Right lobe of liver (tissue), 6 donors: Measurements from ENCODE around the gene KIF19. TPM values are rescaled to one million over a fixed set of nuclear protein-coding genes. Genes with fewer than 3 reads are reported as not detected.

Source experiments
- ATAC-seq, 4 donors: fragments of 200-7000 bp; cut with Tn5 transposase; one replicate each; pipeline ENCODE4 v1.9.1; 2020; ENCODE audit warnings: mild to moderate bottlenecking in 4 of 4, moderate library complexity in 4 of 4
- DNase-seq, 3 donors: peaks; one replicate each; pipeline ENCODE4 v3.0.0-alpha.2; 2020
- H3K27ac ChIP-seq, 3 donors: fragments of 200-600 bp; one replicate each; pipeline ENCODE4 v1.8.0; 2022
- H3K27me3 ChIP-seq, 2 donors: fragments of 200-600 bp; one replicate each; pipeline ENCODE4 v1.8.0; 2022
- H3K36me3 ChIP-seq, 4 donors: fragments of 200-600 bp; sonication (generic) in 1 of 4; one replicate each; pipeline versions ENCODE4 v1.5.1 to v1.8.0; 2017 to 2022; ENCODE audit warnings: control low read depth in 1 of 4
- H3K4me1 ChIP-seq, 4 donors: fragments of 200-600 bp; sonication (generic) in 1 of 4; one replicate each; pipeline versions ENCODE4 v1.5.1 to v1.8.0; 2017 to 2022; ENCODE audit warnings: control low read depth in 1 of 4
- H3K4me3 ChIP-seq, 3 donors: fragments of 200-600 bp; one replicate each; pipeline ENCODE4 v1.8.0; 2022
- H3K9me3 ChIP-seq, 4 donors: fragments of 200-600 bp; sonication (generic) in 1 of 4; one replicate each; pipeline versions ENCODE4 v1.5.1 to v1.8.0; 2017 to 2022; ENCODE audit warnings: control low read depth in 1 of 4
- CTCF ChIP-seq, 4 donors: fragments of 200-600 bp in 3 of 4; fragments of 450-650 bp in 1 of 4; IDR thresholded peaks; one replicate each; pipeline versions ENCODE4 v1.5.1 to v1.8.0; 2016 to 2022; ENCODE audit warnings: antibody characterized with exemption in 4 of 4, mild to moderate bottlenecking in 2 of 4
- POLR2A ChIP-seq: fragments of 450-650 bp; IDR thresholded peaks from one replicate; pipeline ENCODE4 v1.6.1; 2017; ENCODE audit warnings: antibody characterized with exemption, mild to moderate bottlenecking
- WGBS: methylation state at CpG from one replicate; pipeline ENCODE4 v1.1.6; 2018; ENCODE audit warnings: low coverage, low lambda C conversion rate; ENCODE audit not compliant: insufficient coverage; ENCODE audit errors: missing lambda C conversion rate; 5-methylcytosine and 5-hydroxymethylcytosine counted together
- intact Hi-C, 2 donors: fragments of 100-400 bp; cut with DNase I; formaldehyde crosslinking; loops; one replicate each; pipeline versions ENCODE4 v1.11.2 to v1.14.1; 2022
- total RNA-seq, 6 experiments: library from RNA; depleted of rRNA in 2 of 6; stranded (reverse); fragments of >200 nt in 2 of 6; fragmentation: NEBNext Ultra II Directional in 3 of 6; extraction: Animal tissue kit (Norgen Biotek cat#: 25700) in 3 of 6; gene quantifications; one replicate each; pipeline versions ENCODE4 v1.1.0 to v1.2.4, GENCODE V29; 2016 to 2023
- donor health status: DM: no; HTN: yes; CAD: no.
- donor health status: DM: no; HTN: no; CAD: no.
- donor health status: DM: no; HTN: no; CAD: no.
- donor health status: DM: no; HTN: yes; CAD: no.
- donor health status: DM: no; HTN: yes; CAD: no.

The KIF19 gene
- total RNA-seq, 6 experiments from 2014 or later = 0.31 to 1.1 (median 0.64) TPM

GRCh38 chr17:74325376-74325742, 667 bp upstream of the KIF19 start:
- no peaks in the 10 kb centered on the region for H3K36me3 ChIP-seq
- peak overlapping the region in 1 of 3 donors; percentile 24 for H3K27ac ChIP-seq
- no peak for DNase-seq
- intact Hi-C loops = no loop called here
- no peak for TF ChIP-seq CTCF (IDR thresholded peaks at IDR 0.05)
- no peak for TF ChIP-seq POLR2A
- no peaks in the 10 kb centered on the region for H3K9me3 ChIP-seq
- no peaks in the 10 kb centered on the region for H3K27me3 ChIP-seq
- ATAC-seq = peak; percentile 19 to 44 (median 36)
- no peak overlapping the region for H3K4me3 ChIP-seq
- peaks cover 0 to 14% (median 0%) of the 10 kb centered on the region in 4 donors for H3K4me1 ChIP-seq
- WGBS = 18% methylated on average over 7 of the region's 11 CpGs

- WGBS = 28% methylated on average over 8 of the region's 10 CpGs
- no peak for TF ChIP-seq CTCF (IDR thresholded peaks at IDR 0.05)
- no peak for TF ChIP-seq POLR2A
- peak in 3 of 4 donors; percentile 9 to 24 (median 10) for ATAC-seq
Observed at GRCh38 chr17:74326506-74326905, 480 bp downstream of the KIF19 start.

GRCh38 chr17:74328487-74328886, 2.5 kb downstream of the KIF19 start:
- intact Hi-C loops = no loop called here
- no peaks in the 10 kb centered on the region for H3K27me3 ChIP-seq
- no peak overlapping the region for H3K27ac ChIP-seq
- H3K4me3 ChIP-seq = no peak overlapping the region
- no peaks in the 10 kb centered on the region for H3K9me3 ChIP-seq
- H3K4me1 ChIP-seq = peaks cover 0 to 14% (median 0%) of the 10 kb centered on the region in 4 donors
- no peak for ATAC-seq
- no peaks in the 10 kb centered on the region for H3K36me3 ChIP-seq
- TF ChIP-seq CTCF (IDR thresholded peaks at IDR 0.05) (no peak), POLR2A (no peak)
- no peak for DNase-seq
- WGBS = 93% methylated on average over 3 of the region's 3 CpGs

More at GRCh38 chr17:74326506-74326905, 480 bp downstream of the KIF19 start:
- Histone ChIP-seq H3K27ac (no peak overlapping the region), H3K4me1 (peaks cover 0 to 14% (median 0%) of the 10 kb centered on the region in 4 donors), H3K4me3 (peak overlapping the region in 2 of 3 donors; percentile 14 to 33), H3K27me3 (no peaks in the 10 kb centered on the region), H3K36me3 (no peaks in the 10 kb centered on the region), H3K9me3 (no peaks in the 10 kb centered on the region)
- intact Hi-C loops = no loop called here
- DNase-seq = no peak

GRCh38 chr17:74329378-74329777, 3.4 kb downstream of the KIF19 start:
- ATAC-seq (no peak), DNase-seq (no peak)
- H3K4me1 ChIP-seq = peaks cover 0 to 14% (median 0%) of the 10 kb centered on the region in 4 donors
- intact Hi-C loops = no loop called here
- H3K27me3 ChIP-seq = no peaks in the 10 kb centered on the region
- no peak overlapping the region for H3K4me3 ChIP-seq
- TF ChIP-seq POLR2A (no peak), CTCF (IDR thresholded peaks at IDR 0.05) (no peak)
- WGBS = 42% methylated on average over 2 of the region's 3 CpGs
- no peaks in the 10 kb centered on the region for H3K36me3 ChIP-seq
- H3K27ac ChIP-seq = no peak overlapping the region
- no peaks in the 10 kb centered on the region for H3K9me3 ChIP-seq

GRCh38 chr17:74330446-74330845, 4.4 kb downstream of the KIF19 start:
- intact Hi-C loops = no loop called here
- Histone ChIP-seq H3K27me3 (no peaks in the 10 kb centered on the region), H3K4me3 (no peak overlapping the region), H3K9me3 (no peaks in the 10 kb centered on the region), H3K4me1 (peaks cover 0 to 12% (median 0%) of the 10 kb centered on the region in 4 donors), H3K36me3 (no peaks in the 10 kb centered on the region), H3K27ac (no peak overlapping the region)
- DNase-seq = no peak
- TF ChIP-seq CTCF (IDR thresholded peaks at IDR 0.05) = no peak
- TF ChIP-seq POLR2A = no peak
- 46% methylated on average over 3 of the region's 8 CpGs for WGBS
- ATAC-seq = no peak
